Measurements from ENCODE around the gene PRR5.

Gene PRR5

DNA sequence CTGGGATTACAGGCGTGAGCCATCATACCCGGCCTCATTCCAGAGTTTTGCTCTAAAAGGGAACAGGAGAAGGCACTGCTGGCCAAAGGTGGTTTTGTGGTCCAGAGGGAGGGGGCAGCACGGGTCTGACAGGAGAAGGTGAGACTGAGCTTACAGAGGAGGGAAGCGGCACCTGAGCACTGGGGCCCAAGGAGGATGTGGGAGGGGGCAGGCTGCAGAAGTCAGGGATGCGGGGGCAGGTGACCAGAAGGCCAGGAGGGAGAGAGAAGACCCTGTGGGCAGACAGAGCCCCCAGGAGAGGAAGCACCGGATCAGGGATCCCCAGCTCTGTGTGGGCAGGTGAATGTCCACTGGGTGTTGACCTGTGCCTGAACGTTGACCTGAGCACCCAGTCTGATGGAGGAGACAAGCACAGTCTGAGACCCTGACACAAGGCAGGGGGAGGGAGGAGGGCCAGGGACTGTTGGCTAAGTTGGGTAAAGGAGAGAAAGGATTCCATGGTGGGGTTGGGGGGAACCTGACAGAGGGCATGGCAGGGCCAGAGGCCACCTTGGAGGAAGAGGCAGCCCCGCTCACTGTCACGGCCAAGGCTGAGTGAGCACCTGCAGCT lies 12.0 kb upstream of the PRR5 start:
- TF ChIP-seq, protein P1, sequence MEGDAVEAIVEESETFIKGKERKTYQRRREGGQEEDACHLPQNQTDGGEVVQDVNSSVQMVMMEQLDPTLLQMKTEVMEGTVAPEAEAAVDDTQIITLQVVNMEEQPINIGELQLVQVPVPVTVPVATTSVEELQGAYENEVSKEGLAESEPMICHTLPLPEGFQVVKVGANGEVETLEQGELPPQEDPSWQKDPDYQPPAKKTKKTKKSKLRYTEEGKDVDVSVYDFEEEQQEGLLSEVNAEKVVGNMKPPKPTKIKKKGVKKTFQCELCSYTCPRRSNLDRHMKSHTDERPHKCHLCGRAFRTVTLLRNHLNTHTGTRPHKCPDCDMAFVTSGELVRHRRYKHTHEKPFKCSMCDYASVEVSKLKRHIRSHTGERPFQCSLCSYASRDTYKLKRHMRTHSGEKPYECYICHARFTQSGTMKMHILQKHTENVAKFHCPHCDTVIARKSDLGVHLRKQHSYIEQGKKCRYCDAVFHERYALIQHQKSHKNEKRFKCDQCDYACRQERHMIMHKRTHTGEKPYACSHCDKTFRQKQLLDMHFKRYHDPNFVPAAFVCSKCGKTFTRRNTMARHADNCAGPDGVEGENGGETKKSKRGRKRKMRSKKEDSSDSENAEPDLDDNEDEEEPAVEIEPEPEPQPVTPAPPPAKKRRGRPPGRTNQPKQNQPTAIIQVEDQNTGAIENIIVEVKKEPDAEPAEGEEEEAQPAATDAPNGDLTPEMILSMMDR (IDR thresholded peaks at IDR 0.05; ENCODE audit: low read depth, low read length), result no peak
- TF ChIP-seq, protein P2, sequence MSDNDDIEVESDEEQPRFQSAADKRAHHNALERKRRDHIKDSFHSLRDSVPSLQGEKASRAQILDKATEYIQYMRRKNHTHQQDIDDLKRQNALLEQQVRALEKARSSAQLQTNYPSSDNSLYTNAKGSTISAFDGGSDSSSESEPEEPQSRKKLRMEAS (IDR thresholded peaks at IDR 0.05; ENCODE audit: low read depth, low read length), result no peak
- TF ChIP-seq POLR2A (IDR thresholded peaks at IDR 0.05; ENCODE audit: extremely low read depth, insufficient read length), result no peak
- no peak for TF ChIP-seq MYC (IDR thresholded peaks at IDR 0.05; ENCODE audit: low read depth, low read length)

DNA sequence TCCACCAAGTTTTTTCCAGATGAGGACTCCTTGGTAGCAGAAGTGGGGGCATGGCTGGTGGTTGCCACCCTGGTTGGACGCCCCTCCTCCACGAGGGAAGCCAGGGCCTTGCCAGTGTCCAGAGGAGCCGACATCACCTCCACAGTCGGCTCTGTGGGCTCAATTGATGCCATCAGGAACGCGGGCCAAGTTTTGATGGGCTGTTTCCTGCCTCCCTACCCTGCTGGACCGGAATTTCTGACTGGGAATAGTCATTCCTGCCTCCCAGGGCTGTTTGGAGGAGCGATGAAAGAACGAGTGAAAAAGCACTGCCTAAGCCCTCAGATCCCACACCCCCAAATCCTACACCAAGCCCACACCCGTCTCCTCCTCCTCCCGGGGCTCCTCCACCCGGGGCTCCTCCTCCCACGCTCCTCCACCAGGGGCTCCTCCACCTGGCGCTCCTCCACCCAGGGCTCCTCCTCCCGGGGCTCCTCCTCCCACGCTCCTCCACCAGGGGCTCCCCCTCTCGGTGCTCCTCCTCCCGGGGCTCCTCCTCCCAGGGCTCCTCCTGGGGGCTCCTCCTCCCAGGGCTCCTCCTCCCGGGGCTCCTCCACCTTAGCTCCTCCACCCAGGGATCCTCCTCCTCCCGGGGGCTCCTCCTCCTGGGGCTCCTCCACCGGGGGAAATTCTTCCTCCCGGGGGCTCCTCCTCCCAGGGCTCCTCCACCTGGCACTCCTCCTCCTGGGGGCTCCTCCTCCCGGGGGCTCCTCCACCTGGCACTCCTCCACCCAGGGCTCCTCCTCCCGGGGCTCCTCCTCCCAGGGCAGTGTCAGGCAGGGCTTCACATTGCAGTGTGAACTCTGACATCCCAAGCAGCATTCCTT lies 10.0 kb upstream of the PRR5 start:
- TF ChIP-seq, protein P1 (IDR thresholded peaks at IDR 0.05; ENCODE audit: low read depth, low read length), result no peak
- TF ChIP-seq POLR2A (IDR thresholded peaks at IDR 0.05; ENCODE audit: extremely low read depth, insufficient read length), result no peak
- TF ChIP-seq MYC (IDR thresholded peaks at IDR 0.05; ENCODE audit: low read depth, low read length), result no peak
- TF ChIP-seq, protein P2 (IDR thresholded peaks at IDR 0.05; ENCODE audit: low read depth, low read length), result no peak
- DNase-seq (ENCODE audit: low read depth), result no peak
- H3K4me3 ChIP-seq (ENCODE audit: low read depth, low read length), result no peak overlapping the region

More for the DNA sequence above, 12.0 kb upstream of the PRR5 start:
- no peak overlapping the region for H3K4me3 ChIP-seq (ENCODE audit: low read depth, low read length)
- DNase-seq (ENCODE audit: low read depth), result no peak

DNA sequence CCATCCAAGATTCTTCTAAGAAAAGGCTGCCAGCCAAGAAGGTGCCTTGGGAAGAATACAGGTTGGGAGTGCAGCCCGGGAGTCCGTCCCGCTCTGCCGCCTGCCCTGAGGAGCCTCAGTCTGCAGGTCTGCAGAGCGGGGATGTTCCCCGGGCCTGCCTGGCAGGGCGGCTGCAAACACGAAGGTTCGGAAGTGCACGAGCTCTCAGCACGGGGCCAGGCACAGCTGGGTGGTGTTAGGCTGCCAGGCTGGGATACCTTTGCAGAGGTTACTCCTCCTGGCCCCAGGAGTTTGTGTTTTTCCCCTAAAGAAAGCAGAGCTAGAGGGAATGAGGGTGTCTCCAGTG lies 9.4 kb upstream of the PRR5 start:
- H3K4me3 ChIP-seq (ENCODE audit: low read depth, low read length), result no peak overlapping the region
- TF ChIP-seq, protein P1 (IDR thresholded peaks at IDR 0.05; ENCODE audit: low read depth, low read length), result no peak
- TF ChIP-seq, protein P2 (IDR thresholded peaks at IDR 0.05; ENCODE audit: low read depth, low read length), result no peak
- TF ChIP-seq MYC (IDR thresholded peaks at IDR 0.05; ENCODE audit: low read depth, low read length) (no peak), POLR2A (IDR thresholded peaks at IDR 0.05; ENCODE audit: extremely low read depth, insufficient read length) (no peak)

DNA sequence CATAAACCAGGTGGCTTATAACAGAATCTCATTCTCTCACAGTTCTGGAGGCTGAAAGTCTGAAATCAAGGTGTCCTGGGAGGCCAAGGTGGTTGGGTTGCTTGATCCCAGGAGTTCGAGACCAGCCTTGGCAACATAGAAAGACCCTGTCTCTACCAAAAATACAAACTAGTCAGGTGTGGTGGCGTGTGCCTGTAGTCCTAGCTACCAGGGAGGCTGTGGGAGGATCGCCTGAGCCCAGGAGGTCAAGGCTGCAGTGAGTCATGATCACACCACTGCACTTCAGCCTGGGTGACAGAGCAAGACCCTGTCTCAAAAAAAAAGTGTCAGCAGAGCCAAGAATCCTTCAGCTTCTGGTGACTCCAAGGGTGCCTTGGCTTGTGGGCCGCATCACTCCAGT lies 8.9 kb upstream of the PRR5 start:
- no peak overlapping the region for H3K4me3 ChIP-seq (ENCODE audit: low read depth, low read length)
- no peak for DNase-seq (ENCODE audit: low read depth)
- TF ChIP-seq, protein P2 (IDR thresholded peaks at IDR 0.05; ENCODE audit: low read depth, low read length), result no peak
- TF ChIP-seq MYC (IDR thresholded peaks at IDR 0.05; ENCODE audit: low read depth, low read length), result no peak
- TF ChIP-seq, protein P1 (IDR thresholded peaks at IDR 0.05; ENCODE audit: low read depth, low read length), result no peak
- TF ChIP-seq POLR2A (IDR thresholded peaks at IDR 0.05; ENCODE audit: extremely low read depth, insufficient read length), result no peak

More for the DNA sequence above, 9.4 kb upstream of the PRR5 start:
- no peak for DNase-seq (ENCODE audit: low read depth)

DNA sequence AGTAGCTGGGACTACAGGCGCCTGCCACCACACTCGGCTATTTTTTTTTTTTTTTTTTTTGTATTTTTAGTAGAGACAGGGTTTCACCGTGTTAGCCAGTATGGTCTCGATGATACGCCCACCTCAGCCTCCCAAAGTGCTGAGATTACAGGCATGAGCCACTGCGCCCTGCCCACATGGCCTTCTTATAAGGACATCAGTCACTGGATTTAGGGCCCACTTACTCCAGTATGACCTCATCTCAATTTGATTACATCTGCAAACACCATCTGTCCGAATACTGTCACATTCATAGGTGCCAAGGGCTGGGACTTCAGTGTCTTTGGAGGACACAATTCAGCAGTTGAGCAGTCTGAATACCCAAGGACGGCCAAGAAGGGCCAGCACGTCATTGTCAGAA lies 8.2 kb upstream of the PRR5 start:
- TF ChIP-seq MYC (IDR thresholded peaks at IDR 0.05; ENCODE audit: low read depth, low read length), result no peak

DNA sequence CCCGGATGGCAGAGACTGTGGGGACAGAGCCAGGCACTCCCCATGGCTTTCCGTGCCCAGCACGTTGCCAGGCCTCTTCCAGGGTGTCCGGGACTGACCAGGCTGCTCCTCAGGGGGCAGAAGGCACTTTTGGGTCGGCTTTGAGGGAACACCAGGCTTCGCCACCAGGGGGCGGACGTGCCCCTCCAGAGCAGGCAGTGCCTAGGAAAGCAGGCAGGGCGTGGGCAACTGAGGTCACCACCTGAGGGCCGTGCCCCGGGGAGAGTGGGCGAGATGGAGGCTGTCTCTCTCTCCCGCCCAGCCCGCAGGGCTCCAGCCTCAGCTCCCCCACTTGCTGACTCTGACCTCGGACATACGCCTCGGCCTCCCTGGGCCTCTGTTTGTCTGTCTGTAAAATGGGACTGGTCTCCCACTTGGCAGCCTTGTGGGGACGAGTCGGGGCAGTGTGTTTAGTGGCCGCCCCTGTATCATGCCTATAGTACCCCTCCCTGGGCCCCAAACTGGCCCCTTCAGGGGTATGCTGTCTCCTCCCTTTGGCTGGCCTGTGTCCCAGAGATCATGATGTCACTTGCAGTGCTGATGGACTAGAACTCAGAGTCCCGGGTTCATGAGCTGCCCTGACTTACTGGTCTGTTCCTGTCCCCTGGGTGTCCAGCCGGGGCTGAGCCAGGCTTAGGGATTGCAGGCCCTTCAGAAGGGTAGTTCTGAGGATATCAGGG lies 4.4 kb upstream of the PRR5 start:
- no peak overlapping the region for H3K4me3 ChIP-seq (ENCODE audit: low read depth, low read length)
- peak; percentile 74 for DNase-seq (ENCODE audit: low read depth)
- TF ChIP-seq, protein P2 (IDR thresholded peaks at IDR 0.05; ENCODE audit: low read depth, low read length), result no peak
- TF ChIP-seq, protein P1 (IDR thresholded peaks at IDR 0.05; ENCODE audit: low read depth, low read length), result peak; percentile 75

More for the DNA sequence above, 8.2 kb upstream of the PRR5 start:
- H3K4me3 ChIP-seq (ENCODE audit: low read depth, low read length), result no peak overlapping the region
- no peak for DNase-seq (ENCODE audit: low read depth)
